GM12878 (cell line): ENCODE data around the gene TIPIN. TPM values are rescaled to one million over a fixed set of nuclear protein-coding genes. Genes with fewer than 3 reads are reported as not detected.

Source experiments
- ATF2 ChIP-seq: IDR thresholded peaks from 2 replicates; pipeline ENCODE4 v1.6.1; 2012; ENCODE audit warnings: low read length, inconsistent platforms
- BRCA1 ChIP-seq: IDR thresholded peaks from 2 replicates; pipeline ENCODE4 v1.6.1; 2011; ENCODE audit warnings: low read depth, low read length, improper control_type of control experiment
- CBFB ChIP-seq: IDR thresholded peaks from 2 replicates; pipeline ENCODE4 v1.6.1; 2016; ENCODE audit warnings: antibody characterized with exemption, low read depth
- CBX3 ChIP-seq: fragments of 200-600 bp; sonication (generic); IDR thresholded peaks from 2 replicates; pipeline ENCODE4 v1.6.1; 2016; ENCODE audit warnings: low read depth, borderline replicate concordance
- CREM ChIP-seq: IDR thresholded peaks from 2 replicates; pipeline ENCODE4 v1.6.1; 2014; ENCODE audit warnings: antibody characterized with exemption, low read depth
- DPF2 ChIP-seq: fragments of 450-650 bp; IDR thresholded peaks from 2 replicates; pipeline ENCODE4 v1.6.1; 2017; ENCODE audit warnings: mild to moderate bottlenecking
- HDAC2 ChIP-seq: fragments of 200-600 bp; sonication (generic); IDR thresholded peaks from 2 replicates; pipeline ENCODE4 v1.6.1; 2017
- HDAC6 ChIP-seq: fragments of 200-600 bp; sonication (generic); IDR thresholded peaks from one replicate; pipeline ENCODE4 v1.8.0; 2017; ENCODE audit warnings: antibody characterized with exemption; ENCODE audit not compliant: unreplicated experiment
- LARP7 ChIP-seq: fragments of 450-650 bp; IDR thresholded peaks from 2 replicates; pipeline ENCODE4 v1.6.1; 2017; ENCODE audit warnings: mild to moderate bottlenecking
- MYC ChIP-seq: IDR thresholded peaks from 2 replicates; pipeline ENCODE4 v1.6.1; 2011; ENCODE audit warnings: mild to moderate bottlenecking, low read length, moderate library complexity, inconsistent platforms; ENCODE audit not compliant: insufficient read depth, insufficient replicate concordance, insufficient read length, severe bottlenecking
- NR2C1 ChIP-seq: fragments of 450-650 bp; IDR thresholded peaks from 2 replicates; pipeline ENCODE4 v1.6.1; 2017; ENCODE audit warnings: antibody characterized with exemption, mild to moderate bottlenecking, moderate library complexity
- NR2C2 ChIP-seq: IDR thresholded peaks from 2 replicates; pipeline ENCODE4 v1.6.1; 2011; ENCODE audit warnings: borderline replicate concordance, low read depth; ENCODE audit not compliant: control insufficient read depth, insufficient read length
- NR2F1 ChIP-seq: fragments of 450-650 bp; conservative IDR thresholded peaks from 2 replicates; pipeline ENCODE4 v1.6.1; 2017; ENCODE audit warnings: mild to moderate bottlenecking
- PML ChIP-seq: IDR thresholded peaks from 2 replicates; pipeline ENCODE4 v1.6.1; 2012; ENCODE audit warnings: low read length, inconsistent platforms
- POLR2AphosphoS2 ChIP-seq: IDR thresholded peaks from 2 replicates; pipeline ENCODE4 v1.6.1; 2011; ENCODE audit warnings: low read depth, mild to moderate bottlenecking, low read length, improper control_type of control experiment, moderate library complexity
- RAD51 ChIP-seq: fragments of 450-650 bp; IDR thresholded peaks from 2 replicates; pipeline ENCODE4 v1.6.1; 2016; ENCODE audit warnings: moderate library complexity, mild to moderate bottlenecking, inconsistent platforms
- SMARCA5 ChIP-seq: fragments of 450-650 bp; IDR thresholded peaks from 2 replicates; pipeline ENCODE4 v1.6.1; 2017; ENCODE audit warnings: mild to moderate bottlenecking
- SPI1 ChIP-seq: IDR thresholded peaks from 2 replicates; pipeline ENCODE4 v1.6.1; 2011; ENCODE audit warnings: low read depth, mild to moderate bottlenecking, low read length, moderate library complexity, borderline replicate concordance; ENCODE audit not compliant: insufficient read depth
- STAT1 ChIP-seq: fragments of 450-650 bp; conservative IDR thresholded peaks from 2 replicates; pipeline ENCODE4 v1.6.1; 2014; ENCODE audit warnings: antibody characterized with exemption, mild to moderate bottlenecking
- TAF1 ChIP-seq: IDR thresholded peaks from 2 replicates; pipeline ENCODE4 v1.6.1; 2011; ENCODE audit warnings: mild to moderate bottlenecking, low read depth, low read length, borderline replicate concordance
- ZBTB11 ChIP-seq: fragments of 450-650 bp; formaldehyde crosslinking; IDR thresholded peaks from 2 replicates; pipeline ENCODE4 v1.5.0; 2022; ENCODE audit warnings: mild to moderate bottlenecking, missing genetic modification characterization
- ZBTB40 ChIP-seq: fragments of 450-650 bp; IDR thresholded peaks from 2 replicates; pipeline ENCODE4 v1.6.1; 2016; ENCODE audit warnings: mild to moderate bottlenecking, moderate library complexity, borderline replicate concordance
- polyA plus RNA-seq, 11 experiments: library from polyadenylated mRNA; depleted of rRNA in 4 of 11; unstranded in 6 of 11; stranded (reverse) in 5 of 11; fragments of >200 nt; fragmentation: Nextera tagmentation in 4 of 11; fragmentation: Illumina TruSeq in 1 of 11; extraction: Ambion mirVana in 4 of 11; extraction: Trizol in 1 of 11; gene quantifications; 1 replicate in 1 of 11; 2 replicates in 10 of 11; pipeline versions ENCODE4 v1.2.1 to v1.2.3, GENCODE V29; 2011 to 2016; ENCODE audit warnings: inconsistent platforms in 2 of 11, missing spikeins in 2 of 11, low read depth in 1 of 11
- total RNA-seq, 4 experiments: library from RNA; depleted of rRNA in 3 of 4; stranded (reverse); fragments of >200 nt in 3 of 4; fragmentation: Illumina TruSeq in 1 of 4; extraction: Trizol in 1 of 4; gene quantifications; 2 replicates each; pipeline versions ENCODE4 v1.2.1 to v1.2.3, GENCODE V29; 2013 to 2021

Gene TIPIN
- total and polyA plus RNA-seq, 10 of the 15 experiments (the other 5 are each of a cell fraction or from before 2014, with no cell fraction given) = 21.1 to 69.2 (median 47.0) TPM

GRCh38 chr15:66356359-66357236, at the start of gene TIPIN (continued):
- TF ChIP-seq ZBTB40 = peak; percentile 34; the same call in 1 of the 2 replicates
- TF ChIP-seq ZBTB11 (CRISPR knock-in tag) = no peak
- no peak for TF ChIP-seq HDAC6
- no peak for TF ChIP-seq HDAC2
- no peak for TF ChIP-seq RAD51
- peak; percentile 91 for TF ChIP-seq CREM
- TF ChIP-seq SPI1 = peak; percentile 41; the same call in 1 of the 2 replicates
- peak; percentile 60; the same call in 1 of the 2 replicates for TF ChIP-seq TAF1
- TF ChIP-seq BRCA1 = peak; percentile 98
- no peak for TF ChIP-seq NR2C1
- peak; percentile 84 for TF ChIP-seq POLR2AphosphoS2
- no peak for TF ChIP-seq NR2C2
- TF ChIP-seq NR2F1 = 0 out of 2 replicates have a peak, but pooled peaks have one; percentile 34
- no peak; the same call in none of the 2 replicates for TF ChIP-seq LARP7
- TF ChIP-seq STAT1 = no peak; the same call in 1 of the 2 replicates
- peak; percentile 65; the same call in 1 of the 2 replicates for TF ChIP-seq SMARCA5
- TF ChIP-seq DPF2 = no peak
- peak; percentile 63 for TF ChIP-seq MYC
- peak; percentile 99 for TF ChIP-seq CBFB
- TF ChIP-seq CBX3 = no peak
- TF ChIP-seq PML = peak; percentile 90
- TF ChIP-seq ATF2 = no peak
